Measurements from ENCODE around the gene LRRC4.

GRCh38 chr7:128069373-128070364, 38.4 kb upstream of the LRRC4 start:
- TF ChIP-seq, protein P1, sequence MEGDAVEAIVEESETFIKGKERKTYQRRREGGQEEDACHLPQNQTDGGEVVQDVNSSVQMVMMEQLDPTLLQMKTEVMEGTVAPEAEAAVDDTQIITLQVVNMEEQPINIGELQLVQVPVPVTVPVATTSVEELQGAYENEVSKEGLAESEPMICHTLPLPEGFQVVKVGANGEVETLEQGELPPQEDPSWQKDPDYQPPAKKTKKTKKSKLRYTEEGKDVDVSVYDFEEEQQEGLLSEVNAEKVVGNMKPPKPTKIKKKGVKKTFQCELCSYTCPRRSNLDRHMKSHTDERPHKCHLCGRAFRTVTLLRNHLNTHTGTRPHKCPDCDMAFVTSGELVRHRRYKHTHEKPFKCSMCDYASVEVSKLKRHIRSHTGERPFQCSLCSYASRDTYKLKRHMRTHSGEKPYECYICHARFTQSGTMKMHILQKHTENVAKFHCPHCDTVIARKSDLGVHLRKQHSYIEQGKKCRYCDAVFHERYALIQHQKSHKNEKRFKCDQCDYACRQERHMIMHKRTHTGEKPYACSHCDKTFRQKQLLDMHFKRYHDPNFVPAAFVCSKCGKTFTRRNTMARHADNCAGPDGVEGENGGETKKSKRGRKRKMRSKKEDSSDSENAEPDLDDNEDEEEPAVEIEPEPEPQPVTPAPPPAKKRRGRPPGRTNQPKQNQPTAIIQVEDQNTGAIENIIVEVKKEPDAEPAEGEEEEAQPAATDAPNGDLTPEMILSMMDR (IDR thresholded peaks at IDR 0.05): no peak
- TF ChIP-seq POLR2A (IDR thresholded peaks at IDR 0.05): no peak

Measured in testis (tissue), 2 donors.